ENCODE data around the gene TSPEAR.
"Not testable (repeated sequence)": the region's sequence is repeated elsewhere in the genome, so short reads cannot be mapped to it uniquely, and the experiment has no call there.

The TSPEAR gene

DNA sequence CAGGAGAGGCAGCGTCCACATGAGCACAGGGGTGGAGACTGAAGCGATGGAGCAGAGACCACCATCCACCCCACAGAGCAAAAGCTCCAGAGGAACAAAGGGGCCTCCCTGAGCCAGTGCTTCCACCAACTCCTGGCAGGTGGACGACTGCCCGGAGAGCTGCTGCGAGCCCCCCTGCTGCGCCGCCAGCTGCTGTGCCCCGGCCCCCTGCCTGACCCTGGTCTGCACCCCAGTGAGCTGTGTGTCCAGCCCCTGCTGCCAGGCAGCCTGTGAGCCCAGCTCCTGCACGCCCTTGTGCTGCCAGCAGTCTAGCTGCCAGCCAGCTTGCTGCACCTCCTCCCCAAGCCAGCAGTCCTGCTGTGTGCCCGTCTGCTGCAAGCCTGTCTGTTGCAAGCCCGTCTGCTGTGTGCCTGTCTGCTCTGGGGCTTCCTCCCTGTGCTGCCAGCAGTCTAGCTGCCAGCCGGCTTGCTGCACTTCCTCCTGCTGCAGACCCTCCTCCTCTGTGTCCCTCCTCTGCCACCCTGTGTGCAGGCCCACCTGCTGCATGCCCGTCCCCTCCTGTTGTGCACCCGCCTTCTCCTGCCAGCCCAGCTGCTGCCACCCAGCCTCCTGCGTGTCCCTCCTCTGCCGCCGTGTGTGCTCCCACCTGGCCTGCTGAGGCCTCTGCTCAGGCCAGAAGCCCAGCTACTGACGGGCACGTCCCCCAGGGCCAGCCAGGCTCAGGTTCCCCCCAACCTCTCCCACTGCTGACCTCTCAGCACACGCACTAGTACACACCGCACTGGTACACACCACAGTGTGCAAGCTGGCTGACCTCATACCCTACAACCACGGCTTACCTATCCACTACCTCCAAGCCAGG is 9.0 kb downstream of the TSPEAR start:
- DNase-seq (ENCODE audit: low read depth): no peak

- DNase-seq (ENCODE audit: low read depth): no peak
Observed at GRCh38 chr21:44701541-44701940, 9.8 kb downstream of the TSPEAR start.

DNA sequence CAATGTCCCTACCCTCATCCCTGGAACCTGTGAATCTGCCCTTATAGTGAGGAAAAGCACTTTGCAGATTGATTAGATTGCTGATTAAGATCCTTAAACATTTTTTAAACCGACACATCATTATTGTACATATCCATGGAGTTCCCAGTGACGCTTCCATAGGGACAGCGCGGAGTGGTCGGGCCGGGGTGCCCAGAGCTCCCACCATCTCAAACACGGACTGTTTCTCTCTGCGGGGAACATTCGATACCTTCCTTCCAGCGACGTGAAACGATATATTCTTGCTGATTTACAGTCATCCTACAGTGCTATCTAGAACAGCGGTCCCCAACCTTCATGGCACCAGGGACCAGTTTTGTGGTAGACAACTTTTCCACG is 10.4 kb downstream of the TSPEAR start:
- no peak for DNase-seq (ENCODE audit: low read depth)

DNA sequence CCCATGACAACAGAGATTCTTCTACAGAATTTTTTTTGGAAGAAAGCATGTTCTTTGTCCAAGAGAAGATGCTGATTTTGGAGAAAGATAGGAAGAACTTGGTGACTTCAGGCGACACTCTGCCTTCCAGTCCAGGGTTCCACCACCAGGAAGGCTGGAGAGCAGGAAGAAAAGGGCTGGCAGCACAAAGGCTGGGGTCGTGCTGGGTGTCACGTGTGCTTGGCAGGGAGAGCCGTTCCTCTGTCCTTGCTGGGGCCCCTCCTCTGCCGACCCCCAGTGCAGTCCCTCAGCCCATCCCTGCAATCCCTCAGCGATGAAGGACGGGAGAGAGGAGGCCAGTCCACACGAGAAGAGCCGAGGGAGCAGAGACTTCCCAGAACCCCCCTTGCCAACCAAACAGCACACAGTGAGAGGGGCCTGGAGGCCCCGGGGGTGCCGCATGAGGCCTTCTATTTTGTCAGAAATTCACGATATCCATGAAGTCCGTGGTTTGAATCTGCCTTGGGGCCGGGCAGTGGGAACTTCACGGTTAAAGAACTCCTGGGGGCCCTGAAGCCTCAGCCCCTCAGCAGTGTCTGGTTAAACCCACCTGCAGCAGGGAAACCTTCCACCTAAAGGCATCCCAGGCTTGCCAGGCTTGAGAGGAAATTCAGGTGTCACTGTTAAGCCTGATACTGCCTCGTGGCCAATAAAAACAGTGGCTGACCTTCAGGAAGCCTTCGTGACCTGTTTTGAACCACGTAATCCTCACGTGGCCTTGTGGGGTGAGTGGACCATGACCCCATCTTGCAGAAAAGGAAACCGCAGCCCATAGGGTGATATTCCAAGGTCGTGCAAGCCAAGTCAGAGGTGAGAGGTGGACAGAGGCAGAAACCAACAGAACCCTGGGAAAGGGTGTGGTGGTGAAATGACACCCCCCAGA is 11.0 kb downstream of the TSPEAR start:
- no peak for DNase-seq (ENCODE audit: low read depth)

GRCh38 chr21:44699502-44700001 is 11.8 kb downstream of the TSPEAR start:
- no peak for DNase-seq (ENCODE audit: low read depth)

DNA sequence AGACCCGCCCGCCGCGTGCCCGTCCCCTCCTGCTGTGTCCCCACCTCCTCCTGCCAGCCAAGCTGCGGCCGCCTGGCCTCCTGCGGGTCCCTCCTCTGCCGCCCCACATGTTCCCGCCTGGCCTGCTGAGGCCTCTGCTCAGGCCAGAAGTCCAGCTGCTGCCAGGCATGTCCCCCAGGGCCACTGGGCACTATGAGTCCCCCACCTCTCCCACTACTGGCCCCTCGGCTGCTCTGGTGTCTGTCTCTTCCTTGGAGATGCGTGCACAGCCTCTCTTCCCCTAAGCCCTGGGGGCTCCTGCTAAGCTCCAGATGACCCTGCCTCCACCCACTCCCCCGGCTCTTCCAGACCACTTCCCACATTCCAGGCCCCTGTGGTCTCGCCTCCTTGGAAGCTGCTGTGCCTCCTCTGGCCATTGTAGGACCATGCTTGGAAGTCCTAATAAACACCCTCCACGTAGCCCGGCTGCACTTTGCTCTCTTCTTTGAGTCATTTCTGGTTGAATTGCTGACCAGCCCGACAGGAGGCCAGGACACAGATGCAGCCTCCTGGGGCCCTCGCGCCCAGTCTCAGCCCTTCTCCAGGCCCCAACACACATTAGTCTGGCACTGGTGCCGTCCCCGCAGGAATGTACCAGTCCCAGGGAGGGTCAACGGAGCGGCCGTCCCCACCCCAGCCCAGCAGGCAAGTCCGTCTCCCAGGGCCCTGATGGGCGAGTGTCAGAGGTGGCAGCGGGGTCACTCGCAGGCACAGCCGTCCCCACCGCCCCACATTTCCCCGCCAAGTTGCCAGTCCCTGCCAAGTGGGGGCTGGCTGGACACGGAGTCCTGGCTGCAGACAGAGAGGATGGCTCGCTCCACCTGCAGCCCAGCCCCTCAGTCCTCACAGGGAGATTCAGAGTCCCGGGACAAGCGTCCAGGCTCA is 13.3 kb downstream of the TSPEAR start:
- no peak for DNase-seq (ENCODE audit: low read depth)

DNA sequence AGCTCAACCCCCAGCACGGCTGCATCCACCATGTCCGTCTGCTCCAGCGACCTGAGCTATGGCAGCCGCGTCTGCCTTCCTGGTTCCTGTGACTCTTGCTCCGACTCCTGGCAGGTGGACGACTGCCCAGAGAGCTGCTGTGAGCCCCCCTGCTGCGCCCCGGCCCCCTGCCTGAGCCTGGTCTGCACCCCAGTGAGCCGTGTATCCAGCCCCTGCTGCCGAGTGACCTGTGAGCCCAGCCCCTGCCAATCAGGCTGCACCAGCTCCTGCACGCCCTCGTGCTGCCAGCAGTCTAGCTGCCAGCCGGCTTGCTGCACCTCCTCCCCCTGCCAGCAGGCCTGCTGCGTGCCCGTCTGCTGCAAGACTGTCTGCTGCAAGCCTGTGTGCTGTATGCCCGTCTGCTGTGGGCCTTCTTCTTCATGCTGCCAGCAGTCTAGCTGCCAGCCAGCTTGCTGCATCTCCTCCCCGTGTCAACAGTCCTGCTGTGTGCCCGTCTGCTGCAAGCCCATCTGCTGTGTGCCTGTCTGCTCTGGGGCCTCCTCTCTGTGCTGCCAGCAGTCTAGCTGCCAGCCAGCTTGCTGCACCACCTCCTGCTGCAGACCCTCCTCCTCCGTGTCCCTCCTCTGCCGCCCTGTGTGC is 14.1 kb downstream of the TSPEAR start, which contains the start of gene KRTAP10-12:
Gene KRTAP10-12, plus strand, starts transcription at position 1 of the 639 bp plus-strand sequence. Its CDS starts 30 bp downstream, at position 31.
- not testable (repeated sequence) for DNase-seq (ENCODE audit: low read depth)

DNA sequence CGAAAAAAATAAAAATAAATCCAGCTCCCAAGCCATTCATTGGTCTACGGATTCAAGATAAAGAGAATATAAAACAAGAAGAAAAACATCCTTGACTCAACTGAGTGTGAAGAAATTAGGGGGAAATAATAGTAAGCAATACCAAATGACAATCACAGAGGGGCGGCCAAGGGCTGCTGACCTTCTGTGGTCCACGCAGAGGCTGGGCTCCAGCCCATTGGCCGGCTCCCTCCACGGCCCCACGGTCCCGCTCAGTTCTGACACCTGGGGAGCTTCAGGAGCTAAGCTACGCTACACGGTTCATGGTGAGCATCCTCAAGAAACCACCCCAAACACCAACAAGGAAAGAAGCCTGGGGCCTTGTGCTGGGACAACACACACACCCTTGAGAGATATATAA is 14.8 kb downstream of the TSPEAR start:
- no peak for DNase-seq (ENCODE audit: low read depth)

DNA sequence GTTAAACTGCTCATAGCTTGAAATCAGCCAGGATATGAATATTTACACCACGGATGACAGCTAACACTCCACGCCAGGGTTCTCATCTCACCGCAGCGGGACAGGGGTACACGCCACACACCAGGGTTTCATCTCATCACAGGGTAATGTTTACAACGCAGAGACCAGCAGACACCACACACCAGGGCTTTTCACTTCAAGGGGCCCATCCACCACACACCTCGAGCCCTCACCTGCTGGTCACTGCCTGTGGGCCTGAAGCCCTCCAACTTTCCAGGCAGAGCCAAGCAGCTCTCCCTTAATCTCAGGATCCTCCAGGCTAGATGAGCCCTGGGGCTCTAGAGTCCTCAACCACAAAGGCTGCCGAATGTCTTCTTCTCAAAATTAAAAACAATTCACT is 15.7 kb downstream of the TSPEAR start:
- DNase-seq (ENCODE audit: low read depth): no peak

- no peak for DNase-seq (ENCODE audit: low read depth)
Observed at GRCh38 chr21:44695184-44695583, 16.2 kb downstream of the TSPEAR start.

DNA sequence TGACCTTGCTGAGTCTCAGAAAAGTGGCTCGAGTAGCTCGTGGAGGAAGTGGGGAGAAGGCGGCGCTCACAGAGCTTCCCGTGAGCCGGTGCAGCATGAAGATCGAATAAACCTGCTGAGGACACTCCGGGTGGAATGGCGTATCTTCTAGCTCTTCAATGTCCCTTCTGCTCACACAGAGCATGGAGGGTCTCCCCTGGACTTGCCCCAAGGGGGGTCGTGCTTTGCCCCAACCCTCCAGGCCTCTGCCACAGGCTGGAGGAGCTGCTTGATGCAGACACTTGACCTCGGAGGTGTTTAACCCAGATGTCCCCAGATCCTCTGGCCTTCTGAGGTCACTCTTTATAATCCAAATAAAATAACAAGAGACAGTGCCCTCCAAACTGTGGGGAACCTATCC is 16.6 kb downstream of the TSPEAR start:
- no peak for DNase-seq (ENCODE audit: low read depth)

DNA sequence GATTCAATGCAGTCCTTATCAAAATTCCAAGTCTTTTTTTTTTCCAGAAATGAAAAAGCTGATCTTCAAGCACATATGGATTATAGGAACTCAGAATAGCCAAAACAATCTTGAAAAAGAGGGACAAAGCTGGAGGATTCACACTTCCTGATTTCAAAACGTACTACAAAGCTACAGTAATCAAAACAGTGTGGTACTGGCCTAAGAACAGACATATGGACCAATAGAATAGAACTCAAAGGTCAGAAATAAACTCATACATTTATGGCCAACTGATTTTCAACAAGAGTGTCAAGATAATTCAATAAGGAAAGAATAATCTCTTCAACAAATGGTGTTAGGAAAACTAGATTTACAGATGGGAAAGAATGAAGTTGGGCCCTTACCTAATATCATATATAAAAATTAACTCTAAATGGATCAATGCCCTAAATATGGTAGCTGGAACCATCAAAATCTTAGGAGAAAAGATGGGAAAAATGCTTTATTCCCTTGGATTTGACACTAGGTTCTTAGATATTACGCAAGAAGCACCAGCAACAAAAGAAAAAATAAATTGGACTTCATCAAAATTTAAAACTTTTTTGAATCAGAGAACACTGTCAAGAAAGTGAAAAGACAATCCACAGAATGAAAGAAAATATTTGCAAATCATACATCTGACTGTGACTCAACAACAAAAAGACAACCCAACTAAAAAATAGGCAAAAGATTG is 18.4 kb downstream of the TSPEAR start:
- DNase-seq (ENCODE audit: low read depth): no peak

DNA sequence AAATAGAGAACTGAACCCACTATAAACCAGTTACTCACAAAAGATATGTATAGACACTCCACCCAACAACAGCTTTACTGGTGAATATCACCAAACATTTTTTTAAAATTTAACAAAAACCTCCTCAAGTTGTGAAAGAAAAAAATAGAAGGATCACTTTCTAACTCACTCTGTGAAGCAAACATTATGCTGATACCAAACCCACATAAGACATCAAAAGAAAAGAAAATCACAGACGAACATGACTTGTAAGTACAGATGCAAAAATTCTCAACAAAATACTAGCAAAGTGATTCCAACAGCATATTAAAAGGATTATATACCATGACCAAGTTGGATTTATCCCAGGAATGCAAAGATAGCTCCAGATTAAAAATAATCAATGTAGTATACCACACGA is 19.7 kb downstream of the TSPEAR start:
- no peak for DNase-seq (ENCODE audit: low read depth)

DNA sequence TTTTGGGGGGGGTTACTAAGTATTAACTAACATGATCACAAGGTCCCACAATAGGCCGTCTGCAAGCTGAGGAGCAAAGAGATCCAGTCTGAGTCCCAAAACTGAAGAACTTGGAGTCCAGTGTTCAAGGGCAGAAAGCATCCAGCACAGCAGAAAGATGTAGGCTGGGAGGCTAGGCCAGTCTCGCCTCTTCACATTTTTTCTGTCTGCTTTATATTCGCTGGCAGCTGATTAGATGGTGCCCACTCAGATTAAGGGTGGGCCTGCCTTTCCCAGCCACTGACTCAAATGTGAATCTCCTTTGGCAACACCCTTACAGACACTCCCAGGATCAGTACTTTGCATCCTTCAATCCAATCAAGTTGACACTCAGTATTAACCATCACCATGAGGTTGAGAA is 21.6 kb downstream of the TSPEAR start:
- not testable (repeated sequence) for DNase-seq (ENCODE audit: low read depth)

DNA sequence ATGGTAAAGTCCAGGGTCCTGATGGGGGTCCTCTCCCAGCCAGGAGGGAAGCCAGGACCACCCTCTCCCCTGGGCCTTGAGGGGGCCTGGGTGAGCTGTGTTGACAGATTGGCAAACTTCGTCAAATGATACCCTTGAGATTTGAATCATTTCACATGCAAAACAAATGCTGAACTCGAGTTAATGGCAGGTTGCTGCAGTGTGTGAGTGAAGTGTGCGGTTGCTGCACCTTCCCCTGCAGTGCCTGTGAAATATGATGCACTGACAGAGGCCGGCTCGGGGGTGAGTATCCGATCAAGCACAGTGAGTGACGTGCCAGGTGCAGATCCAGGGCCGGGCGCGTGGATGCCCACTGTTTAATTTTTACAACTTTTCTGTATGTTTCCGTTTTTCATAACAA is 23.7 kb downstream of the TSPEAR start:
- no peak for DNase-seq (ENCODE audit: low read depth)

- no peak for DNase-seq (ENCODE audit: low read depth)
Observed at GRCh38 chr21:44686843-44687561, 24.4 kb downstream of the TSPEAR start.

DNA sequence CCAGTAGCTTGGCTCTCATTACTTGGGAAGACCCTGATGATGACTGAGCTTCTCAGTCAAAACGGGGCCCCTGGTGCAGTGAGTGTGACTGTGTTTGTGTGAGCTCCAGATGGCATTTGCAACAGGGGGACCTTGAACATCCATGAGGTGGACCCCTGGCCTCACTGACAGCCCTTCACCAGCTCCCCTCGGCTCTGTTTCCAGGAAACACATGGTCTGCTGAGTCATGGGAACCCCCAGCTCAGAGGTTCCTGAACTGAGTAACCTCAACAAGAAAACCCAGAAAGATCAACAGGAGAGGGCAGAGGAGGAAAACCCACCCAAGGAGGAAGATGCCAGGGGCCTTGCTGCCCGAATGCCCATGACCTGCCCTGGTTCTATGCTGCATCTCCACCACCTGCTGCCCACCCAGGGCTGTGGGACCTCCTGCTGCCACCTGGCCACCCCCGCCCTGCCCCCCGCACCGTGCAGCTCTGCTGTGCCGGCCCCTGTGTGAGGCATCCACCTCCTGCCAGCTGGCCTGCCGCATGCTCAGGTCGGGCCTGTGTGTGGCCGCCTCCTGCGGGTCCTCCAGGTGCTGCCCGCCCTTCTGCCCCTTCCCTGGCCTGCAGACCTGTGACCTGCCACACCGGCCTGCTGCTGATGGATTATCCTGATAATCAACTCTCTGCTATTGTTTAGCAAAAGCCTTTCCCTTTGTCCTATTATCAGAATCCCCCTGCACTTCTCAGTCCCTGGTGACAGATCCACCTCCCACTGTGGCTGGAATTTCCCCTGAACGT is 25.2 kb downstream of the TSPEAR start:
- no peak for DNase-seq (ENCODE audit: low read depth)

- not testable (repeated sequence) for DNase-seq (ENCODE audit: low read depth)
Observed at GRCh38 chr21:44685050-44685449, 26.3 kb downstream of the TSPEAR start.

DNA sequence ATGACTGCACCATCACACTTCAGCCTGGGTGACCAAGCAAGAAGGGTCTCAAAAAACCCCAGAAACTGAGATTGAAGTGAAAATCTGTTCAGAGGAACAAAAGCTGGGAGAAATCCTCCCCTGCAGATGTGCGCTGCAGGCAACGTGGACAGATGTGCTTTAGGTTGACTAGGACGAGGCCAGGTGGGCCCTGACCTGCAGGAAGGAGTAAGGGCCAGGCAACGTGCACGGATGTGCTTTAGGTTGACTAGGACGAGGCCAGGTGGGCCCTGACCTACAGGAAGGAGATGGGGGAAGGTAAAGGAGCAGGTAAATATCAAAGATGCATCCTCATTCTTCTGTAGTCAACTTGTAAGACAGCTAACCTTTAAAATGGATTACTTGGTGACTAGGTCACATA is 26.9 kb downstream of the TSPEAR start:
- no peak for DNase-seq (ENCODE audit: low read depth)
